Keratinocyte (primary cell): ENCODE measurements around the gene AOPEP. TPM values are rescaled to one million over a fixed set of nuclear protein-coding genes. Genes with fewer than 3 reads are reported as not detected.
"Not testable (repeated sequence)": the region's sequence is repeated elsewhere in the genome, so short reads cannot be mapped to it uniquely, and the experiment has no call there.

Source experiments
- DNase-seq: peaks from one replicate; pipeline ENCODE4 v3.0.0-alpha.2; 2011; ENCODE audit warnings: low read depth, missing footprints, low spot score
- FAIRE-seq: peaks from 2 replicates; lab custom pipeline; 2011; peaks lifted over from hg19 to GRCh38; lab: Jason Lieb, UNC
- H2AFZ ChIP-seq: 2 replicates; pipeline ENCODE4 v1.6.0; 2012; ENCODE audit warnings: low read length, control low read depth, inconsistent platforms; ENCODE audit not compliant: control insufficient read depth
- H3K27ac ChIP-seq: 2 replicates; pipeline ENCODE4 v1.5.1; 2011; ENCODE audit warnings: low read length; ENCODE audit not compliant: control insufficient read depth, insufficient read depth
- H3K27me3 ChIP-seq: 3 replicates; pipeline ENCODE4 v1.6.0; 2011; ENCODE audit warnings: low read length; ENCODE audit not compliant: control insufficient read depth, insufficient read depth; ENCODE audit errors: extremely low read depth
- H3K36me3 ChIP-seq, 2 experiments: 2 replicates in 1 of 2; 3 replicates in 1 of 2; pipeline ENCODE4 v1.5.1; 2011; ENCODE audit warnings: low read length in 2 of 2, mild to moderate bottlenecking in 1 of 2; ENCODE audit not compliant: control insufficient read depth in 2 of 2, insufficient read depth in 2 of 2; ENCODE audit errors: extremely low read depth in 1 of 2
- H3K4me1 ChIP-seq: 3 replicates; pipeline ENCODE4 v1.5.1; 2011; ENCODE audit warnings: low read length; ENCODE audit not compliant: control insufficient read depth, insufficient read depth; ENCODE audit errors: extremely low read depth
- H3K4me2 ChIP-seq: 3 replicates; pipeline ENCODE4 v1.6.0; 2011; ENCODE audit warnings: low read depth, low read length; ENCODE audit not compliant: control insufficient read depth, insufficient read depth; ENCODE audit errors: extremely low read depth
- H3K4me3 ChIP-seq, 3 experiments: fragments of 200-600 bp in 1 of 3; sonication (generic) in 1 of 3; 2 replicates in 2 of 3; 3 replicates in 1 of 3; pipeline ENCODE4 v1.5.1; 2011 to 2016; ENCODE audit warnings: low read length in 3 of 3, mild to moderate bottlenecking in 3 of 3, control low read depth in 2 of 3, inconsistent platforms in 1 of 3, low read depth in 1 of 3, mixed read lengths in 1 of 3, mixed run types in 1 of 3, moderate library complexity in 1 of 3; ENCODE audit not compliant: control insufficient read depth in 2 of 3, insufficient read depth in 2 of 3; ENCODE audit errors: extremely low read depth in 1 of 3
- H3K79me2 ChIP-seq: 2 replicates; pipeline ENCODE4 v1.6.0; 2012; ENCODE audit warnings: low read length; ENCODE audit not compliant: control insufficient read depth, insufficient read depth
- H3K9ac ChIP-seq: 3 replicates; pipeline ENCODE4 v1.6.0; 2011; ENCODE audit warnings: low read length; ENCODE audit not compliant: control insufficient read depth, insufficient read depth; ENCODE audit errors: extremely low read depth
- H3K9me1 ChIP-seq: 3 replicates; pipeline ENCODE4 v1.6.0; 2011; ENCODE audit warnings: low read length; ENCODE audit not compliant: control insufficient read depth, insufficient read depth; ENCODE audit errors: extremely low read depth
- H3K9me3 ChIP-seq: 2 replicates; pipeline ENCODE4 v1.5.1; 2012; ENCODE audit warnings: low read depth, low read length; ENCODE audit not compliant: control insufficient read depth
- H4K20me1 ChIP-seq: 3 replicates; pipeline ENCODE4 v1.6.0; 2011; ENCODE audit warnings: low read length; ENCODE audit not compliant: control insufficient read depth, insufficient read depth; ENCODE audit errors: extremely low read depth
- EZH2 ChIP-seq: IDR thresholded peaks from one replicate; pipeline ENCODE4 v1.6.1; 2012; ENCODE audit warnings: inconsistent platforms, mild to moderate bottlenecking, low read length, moderate library complexity
- dilution Hi-C: fragments of 300-500 bp; cut with MboI; formaldehyde crosslinking; loops from one replicate; pipeline ENCODE4 v1.7.0; 2020; ENCODE audit warnings: low sequenced_read_pairs; ENCODE audit not compliant: extremely low pct_ligation_motif_present
- polyA plus RNA-seq, 5 experiments: library from polyadenylated mRNA; depleted of rRNA in 3 of 5; stranded (reverse) in 3 of 5; stranded (forward) in 1 of 5; unstranded in 1 of 5; fragments of >200 nt; gene quantifications; 1 replicate in 1 of 5; 2 replicates in 3 of 5; 3 replicates in 1 of 5; pipeline versions ENCODE4 v1.2.1 to v1.2.3, GENCODE V29; 2011 to 2012; ENCODE audit warnings: missing spikeins in 2 of 5, low read depth in 1 of 5, low replicate concordance in 1 of 5
- TF ChIP-seq, protein P1 (sequence below), 3 experiments: IDR thresholded peaks in 1 of 3; conservative IDR thresholded peaks in 1 of 3; optimal IDR thresholded peaks in 1 of 3; 2 replicates in 2 of 3; 3 replicates in 1 of 3; pipeline versions ENCODE3 to v1.5.1; 2011; ENCODE audit warnings: low read length in 3 of 3, mild to moderate bottlenecking in 3 of 3, moderate library complexity in 2 of 3, control low read depth in 1 of 3, inconsistent platforms in 1 of 3; ENCODE audit not compliant: insufficient read depth in 2 of 3; ENCODE audit errors: extremely low read depth in 1 of 3

AOPEP gene
- polyA plus RNA-seq, 1 donor (not counting 4 experiments of a cell fraction or from before 2014, with no cell fraction given) = 27.0 TPM

DNA sequence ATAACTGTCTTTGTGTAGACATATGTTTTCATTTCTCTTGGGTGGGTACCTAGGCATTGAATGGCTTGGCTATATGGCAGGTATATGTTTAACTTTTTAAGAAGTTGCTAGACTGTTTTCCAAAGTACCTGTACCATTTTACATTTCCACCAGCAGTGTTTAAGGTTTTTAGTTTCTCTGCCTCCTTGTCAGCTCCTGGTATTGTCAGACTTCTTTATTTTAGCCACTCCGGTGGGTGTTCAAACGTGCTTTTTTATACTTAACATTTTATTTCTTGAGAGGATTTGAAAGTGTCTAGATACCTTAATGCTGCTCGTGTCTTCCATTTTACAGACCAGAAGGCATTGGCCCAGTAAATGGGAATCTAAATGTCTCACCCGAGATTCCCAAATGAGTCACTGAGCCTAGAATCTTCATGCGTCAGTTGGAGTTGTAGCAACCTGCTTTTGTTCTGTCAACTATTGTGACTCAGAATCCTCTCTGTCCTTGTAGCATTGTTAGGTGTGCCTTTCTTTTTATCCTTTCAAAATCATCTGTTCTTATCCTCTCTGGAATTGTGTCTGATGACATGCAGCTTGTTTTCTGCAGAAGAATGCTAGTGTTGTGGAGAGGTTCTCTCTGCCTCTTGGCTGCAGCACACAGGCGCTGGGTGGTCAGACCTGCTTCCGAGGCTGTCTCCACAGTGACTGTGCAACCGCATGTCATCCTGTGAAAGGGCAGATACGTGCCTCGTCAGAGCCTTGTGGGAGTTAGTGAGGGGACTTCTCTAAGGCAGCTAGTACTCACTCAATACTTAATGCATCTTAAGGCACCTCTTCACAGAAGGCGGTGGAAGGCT is 291.8 kb downstream of the AOPEP start:
- H2AFZ ChIP-seq = no peak overlapping the region
- no peaks in the 10 kb centered on the region for H4K20me1 ChIP-seq
- peaks cover 61% of the 10 kb centered on the region for H3K4me1 ChIP-seq
- H3K27ac ChIP-seq = peak overlapping the region; percentile 99
- peak overlapping the region; percentile 76 for H3K4me2 ChIP-seq
- TF ChIP-seq, protein P1, sequence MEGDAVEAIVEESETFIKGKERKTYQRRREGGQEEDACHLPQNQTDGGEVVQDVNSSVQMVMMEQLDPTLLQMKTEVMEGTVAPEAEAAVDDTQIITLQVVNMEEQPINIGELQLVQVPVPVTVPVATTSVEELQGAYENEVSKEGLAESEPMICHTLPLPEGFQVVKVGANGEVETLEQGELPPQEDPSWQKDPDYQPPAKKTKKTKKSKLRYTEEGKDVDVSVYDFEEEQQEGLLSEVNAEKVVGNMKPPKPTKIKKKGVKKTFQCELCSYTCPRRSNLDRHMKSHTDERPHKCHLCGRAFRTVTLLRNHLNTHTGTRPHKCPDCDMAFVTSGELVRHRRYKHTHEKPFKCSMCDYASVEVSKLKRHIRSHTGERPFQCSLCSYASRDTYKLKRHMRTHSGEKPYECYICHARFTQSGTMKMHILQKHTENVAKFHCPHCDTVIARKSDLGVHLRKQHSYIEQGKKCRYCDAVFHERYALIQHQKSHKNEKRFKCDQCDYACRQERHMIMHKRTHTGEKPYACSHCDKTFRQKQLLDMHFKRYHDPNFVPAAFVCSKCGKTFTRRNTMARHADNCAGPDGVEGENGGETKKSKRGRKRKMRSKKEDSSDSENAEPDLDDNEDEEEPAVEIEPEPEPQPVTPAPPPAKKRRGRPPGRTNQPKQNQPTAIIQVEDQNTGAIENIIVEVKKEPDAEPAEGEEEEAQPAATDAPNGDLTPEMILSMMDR (optimal IDR thresholded peaks at IDR 0.05 in 1 of 3, IDR thresholded peaks at IDR 0.05 in 1 of 3, conservative IDR thresholded peaks at IDR 0.05 in 1 of 3; ENCODE audit: extremely low read depth in 1 of 3, insufficient read depth in 2 of 3, low read length in 3 of 3) = no peak
- TF ChIP-seq EZH2 = no peak
- FAIRE-seq (peak; percentile 91), DNase-seq (peak; percentile 96)
- dilution Hi-C loops = no loop called here
- no peaks in the 10 kb centered on the region for H3K9me3 ChIP-seq
- H3K79me2 ChIP-seq = peaks cover 38% of the 10 kb centered on the region
- no peaks in the 10 kb centered on the region for H3K27me3 ChIP-seq
- H3K9me1 ChIP-seq = no peaks in the 10 kb centered on the region
- peak overlapping the region in 2 of 3 experiments; percentile 26 to 36 for H3K4me3 ChIP-seq
- H3K36me3 ChIP-seq = peaks cover 16 to 36% of the 10 kb centered on the region in 2 experiments
- peak overlapping the region; percentile 82 for H3K9ac ChIP-seq

DNA sequence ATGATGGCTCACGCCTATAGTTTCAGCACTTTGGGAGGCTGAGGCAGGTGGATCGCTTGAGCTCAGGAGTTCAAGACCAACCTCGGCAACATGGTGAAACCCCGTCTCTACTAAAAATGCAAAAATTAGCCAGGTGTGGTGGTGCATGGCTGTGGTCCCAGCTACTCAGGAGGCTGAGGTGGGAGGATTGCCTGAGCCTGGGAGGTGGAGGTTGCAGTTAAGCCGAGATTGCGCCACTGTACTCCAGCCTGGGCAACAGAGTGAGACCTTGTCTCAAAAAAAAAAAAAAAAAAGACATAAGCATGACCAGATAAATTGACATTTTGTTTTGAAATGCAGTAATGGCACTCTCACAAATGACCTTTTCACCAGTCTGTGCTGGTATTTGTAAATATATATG is 294.1 kb downstream of the AOPEP start:
- Histone ChIP-seq H3K27ac (peak overlapping the region; percentile 99), H3K4me1 (peaks cover 83% of the 10 kb centered on the region), H3K4me2 (peak overlapping the region; percentile 61), H3K36me3 (peaks cover 14 to 36% of the 10 kb centered on the region in 2 experiments), H3K79me2 (peaks cover 38% of the 10 kb centered on the region)
- FAIRE-seq, H3K27me3 ChIP-seq, H3K9me1 ChIP-seq, H2AFZ ChIP-seq, H3K9ac ChIP-seq, H3K9me3 ChIP-seq, H3K4me3 ChIP-seq, DNase-seq, dilution Hi-C loops, H4K20me1 ChIP-seq: not testable (repeated sequence)
